WERI-Rb-1 (cell line): Measurements from ENCODE around the gene ANXA4.
"Not testable (repeated sequence)": the region's sequence is repeated elsewhere in the genome, so short reads cannot be mapped to it uniquely, and the experiment has no call there.

Source experiments
- DNase-seq: peaks from one replicate; pipeline ENCODE4 v3.0.0-alpha.2; 2020
- H3K27ac ChIP-seq: fragments of 250-450 bp; sonication (Bioruptor Pico); 2 replicates; pipeline ENCODE4 v1.5.1; 2020; ENCODE audit warnings: mild to moderate bottlenecking, moderate library complexity
- H3K27me3 ChIP-seq: fragments of 250-450 bp; sonication (Bioruptor Pico); 2 replicates; pipeline ENCODE4 v1.5.1; 2021; ENCODE audit warnings: mild to moderate bottlenecking, low read depth, moderate library complexity; ENCODE audit not compliant: insufficient read depth, severe bottlenecking
- H3K36me3 ChIP-seq: fragments of 250-450 bp; sonication (Bioruptor Pico); 2 replicates; pipeline ENCODE4 v1.5.1; 2020; ENCODE audit warnings: mild to moderate bottlenecking, moderate library complexity
- H3K4me3 ChIP-seq: 2 replicates; pipeline ENCODE4 v1.5.1; 2011; ENCODE audit warnings: low read depth, mild to moderate bottlenecking, control low read depth, low read length
- H3K9me3 ChIP-seq: fragments of 250-450 bp; sonication (Bioruptor Pico); 2 replicates; pipeline ENCODE4 v1.5.1; 2021; ENCODE audit warnings: mild to moderate bottlenecking, moderate library complexity; ENCODE audit not compliant: severe bottlenecking
- CTCF ChIP-seq: IDR thresholded peaks from 2 replicates; pipeline ENCODE4 v1.5.1; 2011; ENCODE audit warnings: low read depth, mild to moderate bottlenecking, control low read depth, inconsistent platforms, low read length

The ANXA4 gene

GRCh38 chr2:69770193-69770702 is 28.3 kb downstream of the ANXA4 start:
- H3K9me3 ChIP-seq: no peaks in the 10 kb centered on the region
- no peak for DNase-seq
- no peaks in the 10 kb centered on the region for H3K27me3 ChIP-seq
- no peak overlapping the region for H3K27ac ChIP-seq
- TF ChIP-seq CTCF: no peak
- H3K4me3 ChIP-seq: no peak overlapping the region
- H3K36me3 ChIP-seq: no peaks in the 10 kb centered on the region

GRCh38 chr2:69770747-69771146 is 28.8 kb downstream of the ANXA4 start:
- H3K27ac ChIP-seq: no peak overlapping the region

GRCh38 chr2:69771461-69771860 is 29.5 kb downstream of the ANXA4 start:
- H3K27ac ChIP-seq: no peak overlapping the region
- TF ChIP-seq CTCF: no peak
- no peak overlapping the region for H3K4me3 ChIP-seq
- H3K9me3 ChIP-seq: no peaks in the 10 kb centered on the region
- no peaks in the 10 kb centered on the region for H3K36me3 ChIP-seq
- DNase-seq: no peak
- no peaks in the 10 kb centered on the region for H3K27me3 ChIP-seq

More at GRCh38 chr2:69770747-69771146, 28.8 kb downstream of the ANXA4 start:
- DNase-seq: no peak
- H3K9me3 ChIP-seq: no peaks in the 10 kb centered on the region
- no peak for TF ChIP-seq CTCF
- no peaks in the 10 kb centered on the region for H3K36me3 ChIP-seq
- H3K27me3 ChIP-seq: no peaks in the 10 kb centered on the region
- H3K4me3 ChIP-seq: no peak overlapping the region

- Histone ChIP-seq H3K27ac (no peak overlapping the region), H3K36me3 (no peaks in the 10 kb centered on the region), H3K27me3 (no peaks in the 10 kb centered on the region), H3K4me3 (no peak overlapping the region), H3K9me3 (no peaks in the 10 kb centered on the region)
- no peak for DNase-seq
- no peak for TF ChIP-seq CTCF
Measured at GRCh38 chr2:69773206-69773605, 31.3 kb downstream of the ANXA4 start.

- H3K36me3 ChIP-seq, H3K27me3 ChIP-seq, H3K27ac ChIP-seq, H3K9me3 ChIP-seq, H3K4me3 ChIP-seq, DNase-seq: not testable (repeated sequence)
Measured at GRCh38 chr2:69774258-69774983, 32.5 kb downstream of the ANXA4 start.

GRCh38 chr2:69774984-69775982 is 33.3 kb downstream of the ANXA4 start:
- H3K27ac ChIP-seq: no peak overlapping the region
- DNase-seq: no peak
- no peak for TF ChIP-seq CTCF
- H3K9me3 ChIP-seq: no peaks in the 10 kb centered on the region
- no peak overlapping the region for H3K4me3 ChIP-seq
- no peaks in the 10 kb centered on the region for H3K27me3 ChIP-seq
- no peaks in the 10 kb centered on the region for H3K36me3 ChIP-seq
